ENCODE measurements around the gene AOX1. TPM values are rescaled to one million over a fixed set of nuclear protein-coding genes. Genes with fewer than 3 reads are reported as not detected.
"Not testable (repeated sequence)": the region's sequence is repeated elsewhere in the genome, so short reads cannot be mapped to it uniquely, and the experiment has no call there.

AOX1 gene
- total RNA-seq, 1 donor from 2014 or later = 0.94 TPM

GRCh38 chr2:200627110-200627770 is 41.4 kb downstream of the AOX1 start:
- no peak for DNase-seq

- DNase-seq = not testable (repeated sequence)
Observed at GRCh38 chr2:200628461-200628860, 42.6 kb downstream of the AOX1 start.

- no peak for DNase-seq
Observed at GRCh38 chr2:200631287-200631686, 45.5 kb downstream of the AOX1 start.

GRCh38 chr2:200634231-200634964 is 48.6 kb downstream of the AOX1 start:
- no peak for DNase-seq

DNA sequence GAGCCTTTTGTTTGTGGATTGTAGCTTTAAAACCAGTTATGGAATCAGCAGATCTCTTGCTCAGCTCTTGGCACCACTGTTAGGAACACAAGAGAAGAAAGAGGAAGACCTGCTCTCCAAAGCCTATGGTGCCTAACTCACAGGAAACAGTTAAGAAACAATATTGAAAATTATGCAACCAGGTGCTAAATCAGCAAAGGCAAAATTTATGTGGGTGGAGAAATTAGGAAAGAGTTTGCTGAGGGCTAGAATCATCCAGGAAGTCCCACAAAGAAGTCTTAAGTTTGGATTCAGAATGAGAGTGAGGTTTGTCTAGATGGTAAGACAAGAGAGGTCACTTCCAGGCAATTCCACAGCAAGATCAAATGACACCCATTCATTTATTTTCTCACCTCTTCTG is 49.4 kb downstream of the AOX1 start:
- no peak for DNase-seq

DNA sequence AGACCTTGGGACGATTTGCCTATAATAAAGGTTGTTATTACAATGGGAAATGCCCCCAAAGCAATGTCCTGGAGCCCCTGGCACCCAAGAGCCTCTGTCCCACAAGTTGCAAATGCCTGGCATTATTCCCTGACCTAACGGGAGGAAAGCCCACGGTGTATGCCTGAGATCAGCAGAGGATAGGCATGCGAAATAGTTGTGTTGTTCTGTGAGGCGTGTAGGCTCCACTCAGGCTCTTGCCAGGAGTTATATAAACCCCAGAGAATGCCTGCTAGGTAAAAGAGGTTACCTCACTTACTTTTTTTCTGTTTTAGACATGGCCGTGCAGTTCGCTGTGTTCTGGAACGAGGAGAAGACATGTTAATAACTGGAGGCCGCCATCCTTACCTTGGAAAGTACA is 52.1 kb downstream of the AOX1 start:
- DNase-seq = no peak

- DNase-seq = no peak
Observed at GRCh38 chr2:200640176-200640575, 54.4 kb downstream of the AOX1 start.

GRCh38 chr2:200640901-200641300 is 55.1 kb downstream of the AOX1 start:
- no peak for DNase-seq

GRCh38 chr2:200648518-200649281 is 62.9 kb downstream of the AOX1 start:
- DNase-seq = not testable (repeated sequence)

DNA sequence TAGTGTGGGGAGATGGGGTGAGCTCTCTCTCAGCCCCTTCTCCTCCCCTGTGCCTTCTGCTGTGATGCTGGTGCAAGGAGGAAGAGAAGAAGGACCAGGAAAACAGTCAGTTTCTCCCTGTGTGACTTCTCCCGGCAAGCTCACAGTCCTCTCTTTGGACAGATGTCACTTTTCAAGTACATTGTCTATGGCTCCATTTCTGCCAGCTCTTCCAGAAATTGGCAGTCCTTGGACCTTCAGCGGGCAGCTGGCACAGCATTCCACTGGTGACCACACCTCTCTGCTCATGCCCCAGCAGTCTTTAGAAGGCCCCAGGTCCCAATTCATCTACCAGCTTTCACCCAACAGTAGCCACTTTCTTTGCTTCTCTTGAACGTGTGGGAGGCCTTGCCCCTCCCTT is 63.9 kb downstream of the AOX1 start:
- DNase-seq = no peak

DNA sequence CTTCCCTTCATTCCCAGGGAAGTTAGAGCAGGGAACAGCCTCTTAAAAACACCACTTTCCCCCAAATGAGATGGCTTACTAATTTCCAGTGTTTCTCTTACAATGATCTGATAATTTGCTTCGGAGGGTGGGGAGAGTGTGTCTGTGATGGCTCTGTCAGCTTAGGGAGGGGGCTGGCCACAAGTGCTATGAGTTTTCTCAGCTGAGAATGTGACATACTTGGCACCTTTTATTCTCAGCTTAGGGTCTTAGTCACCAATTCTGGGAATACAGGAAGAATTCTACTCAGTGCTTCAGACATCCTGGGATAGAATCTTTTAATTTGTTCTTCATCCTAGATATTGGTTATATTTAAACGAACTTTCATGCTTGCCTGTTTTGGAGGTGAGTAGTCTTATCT is 64.4 kb downstream of the AOX1 start:
- no peak for DNase-seq

DNA sequence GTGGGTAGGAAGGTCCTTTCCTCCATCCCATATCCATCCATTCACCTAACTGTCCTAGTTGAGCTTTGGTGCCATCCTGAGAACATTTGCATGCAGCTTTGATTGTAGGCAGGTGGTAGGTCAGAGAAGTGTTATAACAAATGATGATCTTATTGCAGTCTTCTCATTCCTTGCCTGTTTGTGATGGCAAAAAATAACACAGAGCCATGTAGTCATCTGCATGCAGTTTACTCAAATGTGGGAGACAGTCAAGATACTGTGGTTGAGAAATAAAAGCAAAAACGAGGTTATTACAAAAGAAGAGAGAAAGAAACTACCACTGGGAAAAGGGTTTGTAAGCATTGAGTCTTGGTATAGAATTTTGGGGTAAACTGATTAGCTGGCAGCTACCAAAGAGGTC is 66.3 kb downstream of the AOX1 start:
- DNase-seq = no peak

DNA sequence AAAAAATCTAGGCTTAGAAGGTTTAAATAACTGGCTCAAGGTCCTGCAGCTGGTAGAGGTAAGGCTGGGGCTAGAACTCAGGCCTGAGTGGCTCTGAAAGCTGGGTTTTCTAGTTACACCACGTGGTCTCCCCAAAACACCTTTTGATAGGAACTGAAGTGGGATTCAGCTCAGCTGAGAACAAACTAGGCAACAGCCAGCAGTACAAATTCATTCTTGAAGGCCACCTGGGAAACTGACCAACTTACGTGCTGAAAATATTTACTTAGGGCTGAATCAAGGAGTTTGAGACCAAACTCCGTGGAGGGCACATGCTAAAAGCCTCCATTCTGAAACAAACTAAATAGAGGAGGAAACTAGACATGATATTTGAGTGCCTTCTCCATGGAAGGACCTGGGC is 67.2 kb downstream of the AOX1 start:
- DNase-seq = no peak

GRCh38 chr2:200654823-200655222 is 69.0 kb downstream of the AOX1 start:
- no peak for DNase-seq

DNA sequence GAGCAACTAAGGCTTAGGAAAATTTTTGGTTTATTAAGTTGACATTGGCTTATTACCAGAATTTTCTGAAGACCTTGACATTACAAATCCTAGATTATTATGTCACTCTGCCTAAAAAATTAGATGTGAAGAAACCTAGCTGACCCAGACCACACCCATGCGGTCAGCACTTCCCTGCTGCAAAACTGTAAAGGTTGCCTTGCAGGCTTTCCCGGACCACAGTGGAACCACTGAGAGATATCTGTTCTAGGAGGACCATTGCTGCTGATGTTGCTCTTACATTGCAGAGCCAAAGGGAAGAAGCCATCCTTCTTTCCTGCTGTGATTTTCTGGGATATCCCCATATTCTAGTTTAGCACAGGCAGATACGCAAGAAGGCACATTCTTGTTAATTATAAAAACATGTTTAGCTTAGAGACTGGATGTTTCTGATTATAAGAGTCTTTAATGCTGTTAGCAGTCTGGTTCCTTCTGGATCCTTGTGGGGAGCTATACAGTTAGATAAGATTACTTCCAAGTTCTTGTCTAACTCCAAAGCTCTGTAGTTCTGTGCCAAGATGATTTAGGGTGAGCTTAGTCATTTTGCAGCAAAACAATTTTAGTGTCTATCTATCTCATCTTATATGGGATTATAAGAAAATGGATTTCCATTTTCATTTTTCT is 70.2 kb downstream of the AOX1 start:
- no peak for DNase-seq

- no peak for DNase-seq
Observed at GRCh38 chr2:200658278-200658864, 72.6 kb downstream of the AOX1 start.

GRCh38 chr2:200659410-200659809 is 73.6 kb downstream of the AOX1 start:
- no peak for DNase-seq

- no peak for DNase-seq
Observed at GRCh38 chr2:200661477-200661876, 75.7 kb downstream of the AOX1 start.

DNA sequence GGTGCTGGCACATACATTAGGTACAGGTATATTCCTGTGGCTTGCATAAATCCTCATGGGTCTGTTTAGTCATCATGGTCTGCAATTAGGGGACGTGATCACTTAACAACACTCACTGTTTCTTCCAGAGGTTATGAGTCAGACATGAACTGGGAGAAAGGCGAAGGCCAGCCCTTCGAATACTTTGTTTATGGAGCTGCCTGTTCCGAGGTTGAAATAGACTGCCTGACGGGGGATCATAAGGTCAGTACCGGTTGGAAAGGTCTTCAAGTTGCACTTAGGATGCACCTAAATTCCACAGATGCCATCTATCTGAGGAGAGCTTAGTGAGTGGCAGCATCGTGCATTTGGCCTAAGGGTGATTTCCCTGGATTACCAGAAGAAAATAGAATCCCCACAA is 76.9 kb downstream of the AOX1 start:
- DNase-seq = no peak

GRCh38 chr2:200664770-200665494 is 79.1 kb downstream of the AOX1 start:
- DNase-seq = no peak

DNA sequence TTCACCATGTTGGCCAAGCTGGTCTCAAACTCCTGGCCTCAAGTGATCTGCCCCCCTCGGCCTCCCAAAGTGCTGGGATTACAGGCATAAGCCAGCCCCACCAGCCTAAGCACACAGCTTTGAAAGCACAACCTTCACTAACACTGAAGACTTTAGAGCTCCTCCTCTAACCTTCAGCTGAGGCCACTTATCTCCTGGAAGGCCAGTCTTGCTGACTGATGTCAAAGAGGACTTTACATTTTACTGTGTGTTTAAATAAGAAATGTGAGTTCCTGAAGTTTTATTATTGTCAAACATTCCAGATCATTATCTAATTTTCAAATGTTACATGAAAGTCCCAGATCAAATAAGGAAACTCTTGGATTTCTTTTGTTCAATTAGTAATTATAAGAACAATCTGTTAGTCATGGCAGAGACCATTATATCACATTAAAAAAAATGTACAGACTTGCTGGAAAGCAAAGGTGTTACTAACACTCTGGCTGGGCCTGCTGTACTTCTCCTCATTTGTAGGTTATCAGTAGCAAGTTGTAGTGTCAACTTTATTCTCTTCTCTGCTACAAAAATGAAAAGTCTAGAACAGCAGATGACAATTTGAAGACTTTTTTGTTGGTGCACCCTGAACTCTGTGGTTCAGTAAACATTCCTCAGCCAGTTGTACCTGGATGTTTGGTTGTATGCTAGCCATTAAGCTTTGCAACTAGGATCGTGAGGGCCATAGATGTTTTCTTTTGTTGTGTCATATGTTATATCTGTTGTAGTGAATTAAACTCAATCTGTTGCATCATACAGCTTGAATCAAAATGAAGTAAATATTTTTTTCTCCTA is 80.0 kb downstream of the AOX1 start:
- no peak for DNase-seq
